Measurements from ENCODE around the gene FERMT2.

- TF ChIP-seq, protein P1, sequence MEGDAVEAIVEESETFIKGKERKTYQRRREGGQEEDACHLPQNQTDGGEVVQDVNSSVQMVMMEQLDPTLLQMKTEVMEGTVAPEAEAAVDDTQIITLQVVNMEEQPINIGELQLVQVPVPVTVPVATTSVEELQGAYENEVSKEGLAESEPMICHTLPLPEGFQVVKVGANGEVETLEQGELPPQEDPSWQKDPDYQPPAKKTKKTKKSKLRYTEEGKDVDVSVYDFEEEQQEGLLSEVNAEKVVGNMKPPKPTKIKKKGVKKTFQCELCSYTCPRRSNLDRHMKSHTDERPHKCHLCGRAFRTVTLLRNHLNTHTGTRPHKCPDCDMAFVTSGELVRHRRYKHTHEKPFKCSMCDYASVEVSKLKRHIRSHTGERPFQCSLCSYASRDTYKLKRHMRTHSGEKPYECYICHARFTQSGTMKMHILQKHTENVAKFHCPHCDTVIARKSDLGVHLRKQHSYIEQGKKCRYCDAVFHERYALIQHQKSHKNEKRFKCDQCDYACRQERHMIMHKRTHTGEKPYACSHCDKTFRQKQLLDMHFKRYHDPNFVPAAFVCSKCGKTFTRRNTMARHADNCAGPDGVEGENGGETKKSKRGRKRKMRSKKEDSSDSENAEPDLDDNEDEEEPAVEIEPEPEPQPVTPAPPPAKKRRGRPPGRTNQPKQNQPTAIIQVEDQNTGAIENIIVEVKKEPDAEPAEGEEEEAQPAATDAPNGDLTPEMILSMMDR (IDR thresholded peaks at IDR 0.05) = no peak
- no peak for TF ChIP-seq POLR2AphosphoS5 (IDR thresholded peaks at IDR 0.05)
- TF ChIP-seq POLR2A (IDR thresholded peaks at IDR 0.05) = no peak
Observed at GRCh38 chr14:52879958-52880357, 70.9 kb downstream of the FERMT2 start.
